ENCODE data around the gene TMEM191C. TPM values are rescaled to one million over a fixed set of nuclear protein-coding genes. Genes with fewer than 3 reads are reported as not detected.
"Not testable (repeated sequence)": the region's sequence is repeated elsewhere in the genome, so short reads cannot be mapped to it uniquely, and the experiment has no call there.

Gene TMEM191C
- total and polyA plus RNA-seq, 2 of the 8 experiments (the other 6 are each of a cell fraction or from before 2014, with no cell fraction given) = 0.74 to 2.6 TPM

- H3K4ac ChIP-seq (replicated peaks; ENCODE audit: insufficient read length, low read depth, low read length); H4K8ac ChIP-seq (ENCODE audit: extremely low read depth, insufficient read depth, low read length); H3K9ac ChIP-seq (replicated peaks in 1 of 4; ENCODE audit: extremely low read depth in 1 of 4, low read depth in 3 of 4, low read length in 3 of 4); CTCF ChIA-PET (ENCODE audit: partially characterized antibody); H2BK120ac ChIP-seq (replicated peaks; ENCODE audit: low read depth, low read length); H3K14ac ChIP-seq (ENCODE audit: insufficient read length); H2BK5ac ChIP-seq (ENCODE audit: low read depth, low read length); H3K23me2 ChIP-seq (ENCODE audit: low read depth, low read length); H4K20me1 ChIP-seq (replicated peaks in 1 of 2; ENCODE audit: control insufficient read depth in 1 of 2, insufficient read depth in 2 of 2, low read length in 2 of 2); H3K4me3 ChIP-seq (ENCODE audit: extremely low read depth in 1 of 4, insufficient read depth in 2 of 4, low read depth in 3 of 4, low read length in 4 of 4); H2AK5ac ChIP-seq (ENCODE audit: low read depth, low read length); H3K27ac ChIP-seq (ENCODE audit: low read depth, low read length); FAIRE-seq; H2BK15ac ChIP-seq (ENCODE audit: low read length); H2BK20ac ChIP-seq (ENCODE audit: low read length); H3K27me3 ChIP-seq (replicated peaks in 1 of 4; ENCODE audit: control insufficient read depth in 3 of 4, extremely low read depth in 1 of 4, insufficient read depth in 3 of 4, low read length in 3 of 4); H2BK12ac ChIP-seq (ENCODE audit: low read depth, low read length); POLR2A ChIA-PET (ENCODE audit: partially characterized antibody); H2AFZ ChIP-seq (ENCODE audit: low read length); H4K91ac ChIP-seq (replicated peaks; ENCODE audit: insufficient read length, low read length); H3K79me1 ChIP-seq (ENCODE audit: low read depth, low read length); H3K9me3 ChIP-seq (ENCODE audit: insufficient read depth in 2 of 2, low read depth in 1 of 2, low read length in 1 of 2); H3K23ac ChIP-seq (ENCODE audit: insufficient read length); H4K5ac ChIP-seq (ENCODE audit: insufficient read length, low read depth, low read length); H3K18ac ChIP-seq (ENCODE audit: extremely low read depth, low read length); H3K79me2 ChIP-seq (ENCODE audit: control insufficient read depth in 1 of 2, insufficient read depth in 2 of 2, low read length in 2 of 2); H3K56ac ChIP-seq (replicated peaks; ENCODE audit: insufficient read length, low read depth, low read length); H3K4me2 ChIP-seq (ENCODE audit: insufficient read depth in 1 of 2, low read depth in 2 of 2, low read length in 2 of 2): not testable (repeated sequence)
- 86% methylated on average over 2 of the region's 6 CpGs; no CpG with 5 or more reads in 1 of the 2 experiments for WGBS, 2 experiments (ENCODE audit: extremely low coverage in 1 of 2, insufficient coverage in 1 of 2, insufficient read length in 1 of 2, insufficient replicate concordance in 2 of 2, low coverage in 1 of 2, low lambda C conversion rate in 2 of 2, missing lambda C conversion rate in 1 of 2)
- peaks cover 3 to 13% (median 7%) of the 10 kb centered on the region in 4 experiments for H3K4me1 ChIP-seq (replicated peaks in 1 of 4; ENCODE audit: control insufficient read depth in 3 of 4, insufficient read depth in 4 of 4, low read length in 3 of 4)
- peaks cover 0 to 14% (median 0%) of the 10 kb centered on the region in 4 experiments; a peak in 3 of 8 replicates for H3K36me3 ChIP-seq (ENCODE audit: control insufficient read depth in 2 of 4, insufficient read depth in 4 of 4, low read length in 3 of 4)
- peak in 1 of 2 experiments; percentile 45 for DNase-seq (ENCODE audit: low read depth in 1 of 2, low spot score in 2 of 2)
Measured at GRCh38 chr22:21441170-21441569, 26.0 kb upstream of the TMEM191C start.

- H2BK5ac ChIP-seq (ENCODE audit: low read depth, low read length); CTCF ChIA-PET (ENCODE audit: partially characterized antibody); H4K5ac ChIP-seq (ENCODE audit: insufficient read length, low read depth, low read length); H3K14ac ChIP-seq (ENCODE audit: insufficient read length); DNase-seq (ENCODE audit: low read depth in 1 of 2, low spot score in 2 of 2); H3K18ac ChIP-seq (ENCODE audit: extremely low read depth, low read length); H2AFZ ChIP-seq (ENCODE audit: low read length); H3K56ac ChIP-seq (replicated peaks; ENCODE audit: insufficient read length, low read depth, low read length); H3K23me2 ChIP-seq (ENCODE audit: low read depth, low read length); FAIRE-seq; H2BK12ac ChIP-seq (ENCODE audit: low read depth, low read length); H2BK120ac ChIP-seq (replicated peaks; ENCODE audit: low read depth, low read length); H3K4ac ChIP-seq (replicated peaks; ENCODE audit: insufficient read length, low read depth, low read length); H3K27ac ChIP-seq (ENCODE audit: low read depth, low read length); H3K9me3 ChIP-seq (ENCODE audit: insufficient read depth in 2 of 2, low read depth in 1 of 2, low read length in 1 of 2); H3K9ac ChIP-seq (replicated peaks in 1 of 4; ENCODE audit: extremely low read depth in 1 of 4, low read depth in 3 of 4, low read length in 3 of 4); H3K79me2 ChIP-seq (ENCODE audit: control insufficient read depth in 1 of 2, insufficient read depth in 2 of 2, low read length in 2 of 2); H4K8ac ChIP-seq (ENCODE audit: extremely low read depth, insufficient read depth, low read length); H3K4me3 ChIP-seq (ENCODE audit: extremely low read depth in 1 of 4, insufficient read depth in 2 of 4, low read depth in 3 of 4, low read length in 4 of 4); H2BK15ac ChIP-seq (ENCODE audit: low read length); H2AK5ac ChIP-seq (ENCODE audit: low read depth, low read length); H3K27me3 ChIP-seq (replicated peaks in 1 of 4; ENCODE audit: control insufficient read depth in 3 of 4, extremely low read depth in 1 of 4, insufficient read depth in 3 of 4, low read length in 3 of 4); H3K4me2 ChIP-seq (ENCODE audit: insufficient read depth in 1 of 2, low read depth in 2 of 2, low read length in 2 of 2); POLR2A ChIA-PET (ENCODE audit: partially characterized antibody); H4K91ac ChIP-seq (replicated peaks; ENCODE audit: insufficient read length, low read length); H3K23ac ChIP-seq (ENCODE audit: insufficient read length); H2BK20ac ChIP-seq (ENCODE audit: low read length): not testable (repeated sequence)
- Histone ChIP-seq H3K36me3 (ENCODE audit: control insufficient read depth in 2 of 4, insufficient read depth in 4 of 4, low read length in 3 of 4) (peaks cover 0 to 21% (median 3%) of the 10 kb centered on the region in 4 experiments; a peak in 5 of 8 replicates), H4K20me1 (replicated peaks in 1 of 2; ENCODE audit: control insufficient read depth in 1 of 2, insufficient read depth in 2 of 2, low read length in 2 of 2) (peaks cover 2 to 16% of the 10 kb centered on the region in 2 experiments), H3K79me1 (ENCODE audit: low read depth, low read length) (peaks cover 11% of the 10 kb centered on the region), H3K4me1 (replicated peaks in 1 of 4; ENCODE audit: control insufficient read depth in 3 of 4, insufficient read depth in 4 of 4, low read length in 3 of 4) (peaks cover 3 to 13% (median 7%) of the 10 kb centered on the region in 4 experiments)
- WGBS, 2 experiments (ENCODE audit: extremely low coverage in 1 of 2, insufficient coverage in 1 of 2, insufficient read length in 1 of 2, insufficient replicate concordance in 2 of 2, low coverage in 1 of 2, low lambda C conversion rate in 2 of 2, missing lambda C conversion rate in 1 of 2) = no CpG with 5 or more reads among the region's 9 CpGs
Measured at GRCh38 chr22:21442123-21442522, 25.1 kb upstream of the TMEM191C start.
